Ishikawa (cell line): ENCODE data around the gene XXYLT1.

ENCODE experiments used
- CEBPB ChIP-seq: IDR thresholded peaks from 2 replicates; pipeline ENCODE4 v1.6.1; 2012
- CREB1 ChIP-seq: IDR thresholded peaks from 2 replicates; pipeline ENCODE4 v1.6.1; 2012; ENCODE audit warnings: low read depth
- EGR1 ChIP-seq: IDR thresholded peaks from 2 replicates; pipeline ENCODE4 v1.6.1; 2012
- EP300 ChIP-seq: IDR thresholded peaks from 2 replicates; pipeline ENCODE4 v1.6.1; 2012; ENCODE audit warnings: borderline replicate concordance
- FOXM1 ChIP-seq: IDR thresholded peaks from 2 replicates; pipeline ENCODE4 v1.6.1; 2012; ENCODE audit warnings: low read depth, borderline replicate concordance
- MAX ChIP-seq: IDR thresholded peaks from 2 replicates; pipeline ENCODE4 v1.6.1; 2012
- NFIC ChIP-seq: IDR thresholded peaks from 2 replicates; pipeline ENCODE4 v1.6.1; 2012
- RAD21 ChIP-seq: IDR thresholded peaks from 2 replicates; pipeline ENCODE4 v1.6.1; 2012; ENCODE audit warnings: low read depth
- REST ChIP-seq: IDR thresholded peaks from 2 replicates; pipeline ENCODE4 v1.6.1; 2012; ENCODE audit warnings: low read depth, mild to moderate bottlenecking
- TAF1 ChIP-seq: IDR thresholded peaks from 2 replicates; pipeline ENCODE4 v1.6.1; 2012; ENCODE audit warnings: low read depth, mild to moderate bottlenecking
- TCF12 ChIP-seq: IDR thresholded peaks from 2 replicates; pipeline ENCODE4 v1.6.1; 2012; ENCODE audit warnings: low read depth
- TEAD4 ChIP-seq: IDR thresholded peaks from 2 replicates; pipeline ENCODE4 v1.6.1; 2012
- USF1 ChIP-seq: IDR thresholded peaks from 2 replicates; pipeline ENCODE4 v1.6.1; 2012
- YY1 ChIP-seq: IDR thresholded peaks from 2 replicates; pipeline ENCODE4 v1.6.1; 2012; ENCODE audit warnings: low read depth

GRCh38 chr3:195069501-195070251 is 201.3 kb downstream of the XXYLT1 start:
- no peak for TF ChIP-seq CEBPB
- no peak for TF ChIP-seq TAF1
- TF ChIP-seq MAX = no peak
- no peak for TF ChIP-seq EP300
- no peak for TF ChIP-seq REST
- no peak for TF ChIP-seq RAD21
- no peak for TF ChIP-seq TEAD4
- no peak for TF ChIP-seq YY1
- no peak for TF ChIP-seq EGR1
- TF ChIP-seq FOXM1 = no peak
- TF ChIP-seq TCF12 = no peak
- TF ChIP-seq CREB1 = no peak
- TF ChIP-seq USF1 = no peak
- no peak for TF ChIP-seq NFIC
